GM11168 (cell line): ENCODE data around the gene OR4D1.
"Not testable (repeated sequence)": the region's sequence is repeated elsewhere in the genome, so short reads cannot be mapped to it uniquely, and the experiment has no call there.

Source experiments
- in situ Hi-C: fragments of 300-500 bp; cut with MboI; formaldehyde crosslinking; loops from one replicate; pipeline ENCODE4 v1.12.0; 2022; ENCODE audit warnings: low sequenced_read_pairs; ENCODE audit not compliant: unreplicated experiment

OR4D1 gene

DNA sequence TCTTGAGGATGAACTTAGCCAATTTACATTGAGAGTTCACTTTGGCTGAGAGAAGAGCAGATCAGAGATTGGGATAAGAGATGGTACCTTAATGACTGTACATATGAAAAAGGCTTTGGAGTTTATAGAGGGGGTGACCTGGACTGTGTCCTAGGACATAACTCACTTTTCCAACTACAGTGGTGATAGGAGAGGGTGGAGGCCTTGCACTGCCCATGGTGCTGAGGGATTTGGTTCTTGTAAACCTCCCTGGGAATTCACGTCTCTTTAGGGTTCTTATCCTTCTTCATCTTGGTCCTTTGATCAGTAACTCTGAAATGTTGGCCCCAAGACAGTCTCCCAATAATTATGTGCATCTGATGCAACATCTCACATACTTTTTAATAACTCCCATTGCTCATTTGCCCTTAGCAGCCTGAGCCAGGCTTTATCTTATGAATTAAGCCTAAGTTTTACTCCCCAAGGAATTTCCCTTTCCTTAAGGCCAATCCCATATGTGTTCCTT is at the start of gene OR4D1:
TSS of gene OR4D1 (plus strand) at position 455 of the 505 bp plus-strand sequence. CDS start 6,770 bp downstream, outside the sequence.
- in situ Hi-C loops, result no loop called here

DNA sequence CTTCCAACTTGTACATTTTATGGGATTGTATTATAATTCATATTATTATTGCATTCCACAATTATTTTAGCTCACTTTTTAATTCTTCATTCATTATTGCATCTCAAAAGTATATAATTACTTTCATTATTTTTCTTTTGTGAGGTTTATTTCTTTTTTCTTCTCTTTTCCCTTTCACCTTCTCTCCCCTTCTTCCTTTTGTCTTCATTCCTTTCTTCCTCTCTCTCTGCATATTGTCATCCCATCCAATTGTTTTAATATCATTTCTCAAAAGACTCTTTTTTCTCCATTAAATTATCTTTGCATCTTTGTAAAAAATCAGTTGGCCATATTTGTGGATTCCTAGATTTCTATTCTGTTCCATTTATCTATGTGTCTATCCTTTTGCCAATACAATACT is 47.7 kb upstream of the OR4D1 start:
- in situ Hi-C loops, result no loop called here

DNA sequence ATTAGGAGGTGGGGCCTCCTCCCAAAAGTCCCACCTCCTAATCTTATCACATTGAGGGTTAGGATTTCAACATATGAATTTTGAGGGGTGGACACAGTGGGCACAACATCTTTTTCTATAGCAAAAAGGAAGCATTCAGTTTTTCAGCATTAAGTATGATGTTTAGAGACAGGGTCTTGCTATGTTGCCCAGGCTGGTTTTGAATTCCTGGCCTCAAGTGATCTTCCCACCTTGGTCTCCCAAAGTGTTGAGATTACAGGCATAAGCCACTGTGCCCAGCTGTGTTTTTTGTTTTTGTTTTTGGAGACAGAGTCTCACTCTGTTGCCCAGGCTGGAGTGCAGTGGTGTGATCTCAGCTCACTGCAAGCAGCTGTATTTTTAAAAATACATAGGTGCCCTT is 46.3 kb upstream of the OR4D1 start:
- in situ Hi-C loops, result not testable (repeated sequence)

DNA sequence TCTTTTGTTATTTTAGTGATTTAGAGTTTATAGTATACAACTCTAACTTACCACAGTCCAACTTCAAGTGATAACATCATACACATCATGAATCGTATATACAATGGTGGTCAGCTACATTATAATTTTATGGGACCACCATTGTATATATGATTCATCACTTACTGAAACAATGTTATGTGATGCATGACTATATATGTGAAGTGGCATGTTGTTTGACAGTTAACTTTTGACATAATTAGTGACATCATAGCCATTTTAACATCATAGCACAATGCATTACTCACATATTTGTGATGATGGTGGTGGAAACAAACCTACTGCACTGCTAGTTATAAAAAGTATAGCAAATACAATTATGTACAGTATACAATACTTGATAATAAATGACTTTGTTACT is 43.1 kb upstream of the OR4D1 start:
- in situ Hi-C loops, result no loop called here

DNA sequence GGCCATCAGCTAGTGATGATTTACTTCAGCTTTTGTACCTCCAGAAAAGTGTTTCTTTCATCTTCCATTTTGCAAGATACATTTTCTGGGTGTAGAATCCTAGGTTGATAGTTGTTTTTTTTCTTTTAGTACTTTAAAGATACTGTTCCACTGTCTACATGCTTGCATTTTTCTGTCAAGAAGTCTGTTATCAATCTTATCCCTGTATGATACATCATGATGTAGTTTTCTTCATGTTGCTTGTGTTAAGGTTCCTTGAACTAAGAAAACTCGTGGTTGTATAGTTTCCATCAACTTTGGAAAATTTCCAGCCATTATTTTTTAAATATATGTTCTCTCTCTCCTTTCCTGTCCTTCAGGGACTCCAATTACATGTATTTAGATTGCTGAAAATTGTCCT is 40.9 kb upstream of the OR4D1 start:
- in situ Hi-C loops, result no loop called here

DNA sequence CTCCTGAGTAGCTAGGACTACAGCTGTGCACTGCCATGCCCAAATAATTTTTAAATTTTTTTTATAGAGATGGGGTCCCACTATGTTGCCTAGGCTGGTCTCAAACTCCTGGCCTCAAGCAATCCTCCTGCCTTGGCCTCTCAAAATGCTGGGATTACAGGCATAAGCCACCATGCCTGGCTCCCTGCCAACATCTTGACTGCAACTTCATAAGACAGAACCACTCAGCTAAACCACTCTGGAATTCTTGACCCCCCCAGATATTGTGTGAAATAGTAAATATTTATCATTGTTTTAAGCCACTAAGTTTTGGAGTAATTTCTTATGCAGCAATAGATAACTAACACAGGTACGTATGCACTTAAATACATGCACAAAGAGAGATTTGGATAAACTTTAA is 39.0 kb upstream of the OR4D1 start:
- in situ Hi-C loops, result no loop called here

DNA sequence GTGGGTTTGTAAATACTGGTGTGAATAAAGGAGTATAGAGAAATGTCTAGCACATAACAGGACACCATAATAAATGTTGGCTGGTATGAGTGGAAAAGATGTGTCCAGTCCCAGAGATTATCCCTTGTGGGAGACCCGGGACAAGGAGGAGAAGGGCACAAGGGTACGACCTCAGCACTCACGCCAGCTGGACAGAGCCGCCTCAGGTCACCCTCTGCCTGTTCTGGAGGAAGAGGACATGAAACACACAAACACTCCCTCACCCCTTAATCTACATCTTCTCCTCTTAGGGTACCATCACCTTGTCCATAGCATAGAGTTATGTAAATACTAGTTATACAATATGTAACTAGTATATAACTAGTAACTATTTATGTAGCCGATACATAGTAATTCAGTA is 38.2 kb upstream of the OR4D1 start:
- in situ Hi-C loops, result loop anchor here (10.0 kb wide), 1 partner anchor 255 kb away; the partner anchor contains the start of gene MRPS23

DNA sequence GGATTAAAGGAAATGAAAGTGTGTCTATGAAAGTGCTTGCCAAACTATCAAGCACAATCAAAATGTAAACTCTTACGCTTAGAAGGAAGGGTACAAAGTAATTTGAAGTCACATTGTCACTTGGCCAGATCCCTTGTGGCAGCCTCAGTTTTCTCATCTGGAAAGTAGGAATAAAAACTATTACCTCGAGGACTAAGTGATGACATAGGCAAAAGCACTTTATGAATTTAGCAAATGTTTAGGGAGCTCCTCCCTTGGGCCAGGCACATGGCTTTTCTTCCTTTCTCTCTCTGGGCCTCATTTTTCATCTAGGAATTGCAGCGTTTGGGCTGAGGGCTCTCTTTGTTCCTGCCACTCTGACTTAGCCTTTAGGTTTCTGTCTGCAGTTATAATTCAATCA is 36.5 kb upstream of the OR4D1 start:
- in situ Hi-C loops, result loop anchor here (10.0 kb wide), 1 partner anchor 257 kb away; the partner anchor contains the start of gene MRPS23

DNA sequence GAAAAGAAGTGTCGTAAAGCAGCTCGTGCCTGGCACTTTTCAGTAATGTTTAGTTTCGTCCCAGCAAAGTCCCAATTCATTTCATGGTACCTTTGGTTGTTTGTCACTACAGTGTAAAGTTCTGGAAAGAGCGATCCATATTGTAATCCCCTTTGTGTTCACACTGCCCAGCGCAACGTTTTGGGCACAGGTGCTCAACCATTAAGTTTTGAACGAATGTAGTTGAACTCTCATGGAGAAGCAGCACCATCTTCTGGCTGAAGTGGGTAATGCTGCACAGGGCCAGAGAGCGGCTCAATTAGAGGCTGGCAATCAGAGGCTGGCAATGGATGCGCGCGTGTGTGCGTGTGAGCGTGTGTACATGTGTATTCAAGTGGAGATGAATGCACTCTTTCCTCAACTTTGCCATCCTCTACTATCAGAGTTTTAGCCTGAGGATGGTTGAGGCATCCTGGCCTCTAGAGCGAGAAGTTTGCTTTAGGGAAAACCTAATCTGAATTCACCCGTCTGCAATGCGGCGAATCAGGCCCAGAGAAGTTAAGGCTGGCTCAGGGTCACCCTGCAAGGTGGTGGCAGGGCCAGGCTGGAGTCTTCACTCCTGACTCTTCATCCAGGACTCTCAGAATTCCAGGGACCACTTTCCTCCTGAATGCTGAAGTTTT is 35.1 kb upstream of the OR4D1 start:
- in situ Hi-C loops, result loop anchor here (10.0 kb wide), 1 partner anchor 258 kb away; the partner anchor contains the start of gene MRPS23

DNA sequence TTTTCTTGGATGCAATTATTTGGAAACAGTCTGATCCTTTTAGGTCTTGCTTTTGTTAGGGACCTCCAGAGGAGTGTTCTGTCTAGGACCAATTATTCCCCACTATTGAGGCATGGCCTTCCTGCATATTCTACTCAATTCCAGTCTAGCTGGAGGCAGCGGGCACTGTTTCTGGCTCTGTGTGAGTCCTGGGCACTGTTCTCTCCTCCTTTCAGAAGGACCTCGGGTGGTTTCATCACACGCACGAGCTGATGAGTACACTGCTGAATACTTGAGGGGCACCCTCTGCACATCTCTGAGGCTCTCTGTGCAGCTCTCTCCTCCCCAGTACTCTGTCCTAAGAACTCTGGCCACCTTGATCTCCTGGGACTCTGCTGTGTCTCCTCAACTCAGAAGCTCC is 34.2 kb upstream of the OR4D1 start:
- in situ Hi-C loops, result loop anchor here (10.0 kb wide), 1 partner anchor 259 kb away; the partner anchor contains the start of gene MRPS23

DNA sequence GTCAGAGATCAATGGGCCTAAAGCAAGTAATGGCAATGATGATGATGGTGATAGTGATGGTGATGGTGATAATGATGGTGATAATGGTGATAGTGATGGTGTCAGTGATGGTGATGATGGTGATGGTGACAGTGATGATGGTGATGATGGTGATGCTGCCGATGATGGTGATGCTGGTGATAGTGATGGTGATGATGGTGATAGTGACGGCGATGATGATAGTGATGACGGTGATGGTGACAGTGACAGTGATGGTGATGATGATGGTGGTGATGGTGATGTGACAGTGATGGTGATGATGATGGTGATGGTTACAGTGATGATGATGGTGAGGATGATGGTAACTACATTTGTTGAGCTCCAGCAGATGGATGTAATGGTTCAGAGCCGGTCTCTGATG is 30.8 kb upstream of the OR4D1 start:
- in situ Hi-C loops, result loop anchor here (10.0 kb wide), 1 partner anchor 263 kb away; the partner anchor contains the start of gene MRPS23

DNA sequence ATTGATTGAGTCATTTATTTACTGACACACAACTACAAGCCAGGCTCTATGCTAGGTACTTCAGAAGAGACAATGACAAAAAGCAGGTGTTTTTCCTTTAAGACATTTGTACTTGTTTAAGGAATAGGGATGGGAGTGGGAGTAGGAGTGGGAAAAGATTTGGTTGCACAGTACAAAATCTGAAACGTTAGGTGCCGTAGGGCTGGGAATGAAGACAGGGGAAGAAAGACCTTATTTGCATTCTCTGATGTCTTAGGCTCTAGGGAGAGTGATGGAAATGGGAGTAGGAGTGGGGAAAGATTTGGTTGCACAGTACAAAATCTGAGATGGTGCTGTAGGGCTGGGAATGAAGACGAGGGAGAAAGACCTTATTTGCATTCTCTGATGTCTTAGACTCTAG is 28.7 kb upstream of the OR4D1 start:
- in situ Hi-C loops, result loop anchor here (10.0 kb wide), 1 partner anchor 265 kb away; the partner anchor contains the start of gene MRPS23

DNA sequence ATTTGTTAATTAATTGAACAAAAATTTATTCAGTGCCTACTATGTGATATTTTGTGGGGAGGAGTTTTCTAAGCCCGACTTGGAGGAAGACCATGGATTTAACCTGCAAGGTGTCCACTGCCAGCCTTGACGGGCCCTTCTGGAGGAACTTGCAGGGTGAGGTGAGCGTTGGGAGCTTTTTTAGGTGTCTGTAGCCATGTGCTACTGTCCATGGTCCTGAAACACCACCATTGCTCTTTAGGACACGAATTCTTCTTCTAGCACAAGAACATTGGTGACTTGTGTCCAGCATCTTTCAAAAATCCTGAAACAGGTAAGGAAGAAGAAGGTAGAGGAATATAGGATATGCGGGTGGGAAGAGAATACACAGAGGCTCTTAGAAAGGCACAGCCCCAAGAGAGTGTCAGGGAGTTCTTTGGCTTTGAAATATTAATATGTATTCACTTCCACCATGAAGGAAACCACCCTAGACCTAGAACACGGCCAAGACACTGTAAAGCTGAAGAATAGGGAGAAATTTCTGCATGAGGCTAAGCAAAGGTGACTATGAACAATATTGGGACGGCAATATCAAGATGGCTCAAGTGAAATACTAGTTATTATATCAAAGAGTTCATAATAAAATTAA is 27.9 kb upstream of the OR4D1 start:
- in situ Hi-C loops, result no loop called here

DNA sequence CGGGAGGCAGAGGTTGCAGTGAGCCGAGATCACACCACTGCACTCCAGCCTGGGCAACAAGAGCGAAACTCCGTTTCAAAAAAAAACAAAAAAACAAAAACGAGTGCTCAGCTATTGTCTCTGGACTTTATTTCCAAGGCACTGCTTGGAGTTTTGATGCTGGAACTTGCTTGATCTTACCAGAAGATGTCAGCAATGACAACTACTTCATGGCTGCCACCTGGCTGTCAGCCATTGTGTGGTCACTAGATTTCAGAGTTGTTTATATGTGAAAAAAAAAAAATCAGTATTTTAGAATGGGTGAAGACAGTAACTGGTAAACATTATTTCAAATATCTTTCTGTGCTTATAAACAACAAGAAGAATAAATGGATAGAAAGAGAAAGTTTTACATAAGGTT is 26.3 kb upstream of the OR4D1 start:
- in situ Hi-C loops, result no loop called here

DNA sequence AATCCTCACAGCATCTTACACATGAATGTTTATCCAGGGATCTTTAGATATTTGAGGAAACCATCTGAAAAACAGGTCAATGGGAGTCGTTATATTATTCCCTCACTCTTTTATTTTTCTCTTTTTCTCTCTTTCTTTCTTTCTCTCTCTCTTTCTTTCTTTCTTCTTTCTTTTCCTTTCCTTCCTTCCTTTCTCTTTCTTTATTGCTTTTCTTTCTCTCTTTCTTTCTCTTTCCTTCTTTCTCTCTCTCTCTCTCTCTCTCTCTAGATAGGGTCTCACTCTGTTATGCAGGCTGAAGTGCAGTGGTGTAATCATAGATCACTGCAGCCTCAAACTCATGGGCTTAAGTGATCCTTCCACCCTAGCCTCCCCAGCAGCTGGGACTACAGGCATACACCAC is 20.3 kb upstream of the OR4D1 start:
- in situ Hi-C loops, result no loop called here

DNA sequence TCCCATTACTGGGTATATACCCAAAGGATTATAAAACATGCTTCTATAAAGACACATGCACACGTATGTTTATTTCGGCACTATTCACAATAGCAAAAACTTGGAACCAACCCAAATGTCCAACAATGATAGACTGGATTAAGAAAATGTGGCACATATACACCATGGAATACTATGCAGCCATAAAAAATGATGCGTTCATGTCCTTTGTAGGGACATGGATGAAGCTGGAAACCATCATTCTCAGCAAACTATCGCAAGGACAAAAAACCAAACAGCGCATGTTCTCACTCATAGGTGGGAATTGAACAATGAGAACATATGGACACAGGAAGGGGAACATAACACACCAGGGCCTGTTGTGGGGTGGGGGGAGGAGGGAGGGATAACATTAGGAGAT is 15.5 kb upstream of the OR4D1 start:
- in situ Hi-C loops, result not testable (repeated sequence)

DNA sequence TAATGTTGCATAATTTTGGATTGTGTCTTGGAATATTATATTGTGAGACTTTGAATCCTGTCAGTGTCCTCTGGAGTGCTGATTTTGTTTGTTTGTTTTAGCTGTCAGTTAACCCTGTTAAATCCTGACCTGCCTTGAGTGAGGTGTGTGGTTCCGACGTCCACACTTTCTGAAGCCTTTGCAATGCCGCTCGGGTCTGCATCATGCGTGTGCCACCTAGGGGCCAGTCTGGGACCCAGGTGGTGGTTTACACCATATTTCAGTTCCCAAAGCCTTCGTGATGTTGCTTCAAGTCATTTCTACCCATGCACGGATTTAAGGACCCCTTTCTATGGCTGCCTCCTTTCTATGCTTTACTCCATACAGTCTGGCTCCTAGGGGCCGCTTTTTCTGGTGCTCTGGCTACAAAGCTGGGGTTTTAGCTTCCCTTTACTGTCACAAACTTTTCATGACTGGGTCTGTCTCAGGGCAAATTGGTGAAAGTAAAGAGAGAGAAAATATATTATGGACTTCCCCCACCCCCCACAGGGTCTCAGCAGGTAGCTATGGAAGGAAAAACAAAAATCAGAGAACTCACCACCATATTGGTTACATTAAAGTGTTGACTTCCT is 11.4 kb upstream of the OR4D1 start:
- in situ Hi-C loops, result no loop called here

DNA sequence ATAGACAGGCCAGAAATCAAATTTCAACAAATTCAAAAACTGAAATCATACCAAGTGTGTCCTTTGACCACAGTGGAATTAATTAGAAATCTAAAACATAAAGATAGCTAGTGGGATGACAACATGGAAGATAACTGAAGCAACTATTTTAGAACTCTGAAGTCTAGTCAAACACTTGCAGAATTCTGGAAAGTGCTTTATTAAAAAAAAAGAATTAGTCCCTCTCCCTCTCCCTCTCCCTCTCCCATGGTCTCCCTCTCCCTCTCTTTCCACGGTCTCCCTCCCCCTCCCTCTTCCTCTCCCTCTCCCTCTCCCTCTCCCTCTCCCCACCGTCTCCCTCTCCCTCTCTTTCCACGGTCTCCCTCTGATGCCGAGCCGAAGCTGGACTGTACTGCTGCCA is 6.7 kb upstream of the OR4D1 start:
- in situ Hi-C loops, result no loop called here

DNA sequence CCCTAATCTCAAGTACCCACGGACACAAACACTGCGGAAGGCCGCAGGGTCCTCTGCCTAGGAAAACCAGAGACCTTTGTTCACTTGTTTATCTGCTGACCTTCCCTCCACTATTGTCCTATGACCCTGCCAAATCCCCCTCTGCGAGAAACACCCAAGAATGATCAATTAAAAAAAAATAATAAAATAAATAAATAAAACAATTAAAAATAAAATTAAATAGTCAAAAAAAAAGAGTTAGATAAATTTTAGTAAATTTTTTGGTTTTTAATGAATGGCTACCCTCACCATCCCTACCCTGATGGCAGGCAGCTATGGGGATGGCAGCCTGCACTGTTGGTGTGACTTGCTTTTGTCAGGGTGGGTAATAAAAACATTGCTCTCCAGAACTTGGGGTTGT is 4.8 kb upstream of the OR4D1 start:
- in situ Hi-C loops, result not testable (repeated sequence)

DNA sequence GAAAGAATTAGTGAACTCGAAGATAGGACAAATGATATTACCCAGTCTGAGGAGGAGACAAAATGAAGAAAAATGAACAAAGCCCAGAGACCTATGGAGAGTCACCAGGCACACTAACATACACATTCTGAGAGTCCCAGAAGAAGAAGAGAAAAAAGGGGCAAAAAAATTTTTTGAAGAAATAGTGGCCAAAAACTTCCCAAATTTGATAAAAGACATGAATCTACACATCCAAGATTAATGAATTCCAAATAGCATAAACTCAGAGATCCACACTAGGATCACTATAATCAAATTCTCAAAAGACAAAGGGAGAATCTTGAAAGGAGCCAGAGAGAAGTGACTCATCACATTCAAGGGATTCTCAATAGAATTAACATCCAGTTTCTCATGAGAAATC is 3.4 kb upstream of the OR4D1 start:
- in situ Hi-C loops, result no loop called here

DNA sequence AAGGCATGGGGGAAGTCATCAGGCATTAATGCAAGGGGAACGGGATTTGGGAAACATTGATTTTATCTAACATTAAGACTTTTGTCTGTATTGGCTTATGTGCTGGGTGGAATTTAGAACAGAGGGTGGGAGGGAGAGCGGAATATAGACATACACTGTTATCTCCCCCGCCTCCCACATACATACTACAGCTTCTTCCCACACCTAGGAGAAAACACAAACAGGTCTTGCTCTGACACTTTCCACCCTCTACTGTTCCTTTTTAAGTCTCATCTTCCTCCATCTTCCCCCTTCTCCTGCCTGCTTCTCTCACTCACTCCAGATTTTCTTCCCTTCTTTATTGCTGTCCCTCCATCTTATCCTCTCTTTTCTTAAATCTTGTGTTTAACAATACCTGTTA is 425 bp downstream of the OR4D1 start:
- in situ Hi-C loops, result no loop called here
